GM12874 (cell line): ENCODE measurements around the gene PDE9A.

ENCODE experiments used
- CTCF ChIP-seq: IDR thresholded peaks from 2 replicates; pipeline ENCODE4 v1.5.1; 2011; ENCODE audit warnings: low read depth, mild to moderate bottlenecking, control low read depth, low read length, moderate library complexity; ENCODE audit not compliant: insufficient read depth

Gene PDE9A

DNA sequence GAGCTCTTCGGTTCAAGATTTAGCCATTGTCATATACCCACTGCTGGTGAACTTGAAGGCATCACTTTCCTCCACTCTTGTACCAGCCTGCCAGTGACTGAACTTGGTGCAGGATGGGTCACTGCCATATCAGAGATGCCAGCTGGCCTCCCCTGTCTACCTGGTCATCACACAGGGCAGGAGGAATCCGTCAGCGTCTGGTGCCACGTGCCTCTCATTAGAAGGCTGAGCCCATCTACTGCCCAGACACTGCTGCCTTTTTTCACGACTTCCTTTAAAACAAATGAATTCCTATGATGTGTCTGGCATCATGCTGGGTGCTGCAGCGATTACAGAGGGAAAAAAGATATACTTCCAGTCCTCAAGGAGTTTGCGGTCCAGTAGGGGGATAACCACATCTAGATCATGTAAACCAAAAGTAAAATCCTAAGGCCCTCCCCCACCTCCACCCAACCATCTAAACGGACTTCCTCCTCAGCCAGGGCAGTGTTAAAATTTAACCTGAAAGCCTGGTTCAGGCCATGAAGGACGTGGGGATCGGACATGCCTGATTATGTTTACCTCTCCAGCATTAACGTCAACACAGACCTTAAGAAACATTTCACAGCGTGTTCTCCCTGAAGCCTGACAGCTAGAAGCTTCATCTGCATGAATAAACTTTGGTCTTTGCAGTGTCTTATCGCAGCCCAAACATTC lies 29.2 kb upstream of the PDE9A start:
- no peak for TF ChIP-seq CTCF

DNA sequence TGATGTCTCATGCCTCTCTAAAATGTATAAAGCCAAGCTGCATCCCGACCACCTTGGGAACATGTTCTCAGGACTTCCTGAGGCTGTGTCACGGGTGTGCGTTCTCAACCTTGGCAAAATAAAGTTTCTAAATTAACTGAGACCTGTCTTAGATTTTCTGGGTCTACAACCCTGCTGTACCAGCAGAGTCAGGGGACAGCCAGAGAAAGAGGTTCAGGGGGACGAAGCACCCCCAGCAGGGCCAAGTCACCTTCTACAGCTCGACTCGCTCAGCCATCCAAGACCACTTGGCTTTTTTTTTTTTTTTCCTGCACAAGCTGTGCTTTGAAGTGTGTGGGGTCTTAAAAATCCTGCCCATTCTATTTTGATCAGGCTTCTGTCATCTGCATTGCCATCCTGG lies 28.5 kb upstream of the PDE9A start:
- TF ChIP-seq CTCF: no peak

DNA sequence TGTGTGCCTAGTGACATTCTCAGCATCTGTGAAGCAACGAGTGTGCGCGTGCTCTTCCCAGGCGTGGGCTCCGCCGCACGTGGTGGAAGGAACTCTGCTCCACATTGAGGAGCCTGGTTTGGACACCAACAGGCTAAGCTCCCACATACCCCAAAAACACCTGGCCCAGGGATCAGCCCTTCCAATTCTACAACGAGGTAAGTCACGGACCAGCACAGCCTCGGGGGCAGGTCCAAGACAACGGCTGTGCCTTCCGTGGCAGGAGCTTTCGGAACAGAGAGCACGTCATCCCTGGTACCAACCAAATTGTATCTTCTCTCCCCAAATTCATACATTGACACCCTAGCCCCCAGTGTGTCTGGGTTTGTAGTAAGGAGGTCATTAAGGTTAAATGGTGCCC lies 27.2 kb upstream of the PDE9A start:
- no peak for TF ChIP-seq CTCF

GRCh38 chr21:42627527-42628289 lies 25.7 kb upstream of the PDE9A start:
- no peak for TF ChIP-seq CTCF

DNA sequence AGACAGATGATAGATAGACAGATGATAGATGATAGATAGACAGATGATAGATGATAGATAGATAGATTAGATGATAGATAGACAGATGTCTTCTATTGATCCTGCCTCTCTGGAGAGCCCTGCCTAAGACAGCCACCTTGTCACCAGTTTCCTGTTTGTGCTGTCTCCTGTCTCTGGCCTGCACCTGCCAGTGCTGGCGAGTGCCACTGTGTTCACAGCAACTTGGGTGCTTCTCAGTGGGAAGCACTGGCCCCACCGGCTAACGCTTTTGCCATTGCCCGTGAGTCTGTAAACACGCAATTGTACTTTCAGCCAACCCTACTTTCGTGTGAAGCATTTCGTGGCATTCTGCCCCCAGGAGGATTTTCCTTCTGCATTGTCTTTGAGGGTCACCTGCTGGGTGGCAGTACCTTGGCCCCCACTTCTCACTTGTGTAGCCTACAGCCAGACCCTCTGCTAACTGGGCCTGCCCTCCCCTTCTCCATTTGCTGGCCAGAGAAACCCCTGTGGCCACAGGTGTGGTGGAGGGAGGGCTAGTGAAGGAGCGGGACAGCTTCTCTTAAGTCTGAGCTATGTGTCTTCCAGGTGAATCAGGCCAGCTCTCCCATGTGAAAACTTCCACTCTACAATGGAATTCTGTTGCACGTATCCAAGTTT lies 23.4 kb upstream of the PDE9A start:
- no peak for TF ChIP-seq CTCF

- TF ChIP-seq CTCF: no peak
Observed at GRCh38 chr21:42630626-42631025, 22.8 kb upstream of the PDE9A start.

- no peak for TF ChIP-seq CTCF
Observed at GRCh38 chr21:42631142-42631541, 22.3 kb upstream of the PDE9A start.
